Urothelium cell line (cell line): ENCODE data around the gene RALGPS1.

Source experiments
- DNase-seq: peaks from one replicate; pipeline ENCODE4 v3.0.0; 2011; ENCODE audit warnings: low spot score, mixed read lengths
- FAIRE-seq: peaks from 2 replicates; lab custom pipeline; 2011; peaks lifted over from hg19 to GRCh38; lab: Jason Lieb, UNC

Gene RALGPS1

GRCh38 chr9:127050152-127050551, 135.6 kb downstream of the RALGPS1 start:
- no peak for DNase-seq
- FAIRE-seq, result no peak

DNA sequence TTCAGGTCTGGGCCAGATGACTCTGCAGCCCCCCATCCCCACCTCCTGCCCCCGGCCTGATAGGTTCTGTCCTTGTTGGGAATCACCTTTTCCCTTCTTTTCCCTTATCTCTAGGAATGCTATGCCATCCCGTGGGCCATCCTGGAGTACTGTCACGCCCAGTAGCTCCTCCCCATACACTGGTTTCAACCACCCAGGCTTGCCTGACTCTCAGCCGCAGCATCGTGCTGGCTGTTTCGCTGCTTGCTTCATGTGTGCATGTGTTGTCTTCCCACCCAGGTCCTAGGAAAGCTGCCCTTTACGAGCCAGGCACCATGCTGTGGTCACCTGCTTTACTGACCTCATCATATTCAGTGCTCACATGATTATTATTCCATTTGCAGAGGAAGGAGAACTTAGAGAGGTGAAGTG, 136.0 kb downstream of the RALGPS1 start:
- FAIRE-seq (no peak), DNase-seq (no peak)

DNA sequence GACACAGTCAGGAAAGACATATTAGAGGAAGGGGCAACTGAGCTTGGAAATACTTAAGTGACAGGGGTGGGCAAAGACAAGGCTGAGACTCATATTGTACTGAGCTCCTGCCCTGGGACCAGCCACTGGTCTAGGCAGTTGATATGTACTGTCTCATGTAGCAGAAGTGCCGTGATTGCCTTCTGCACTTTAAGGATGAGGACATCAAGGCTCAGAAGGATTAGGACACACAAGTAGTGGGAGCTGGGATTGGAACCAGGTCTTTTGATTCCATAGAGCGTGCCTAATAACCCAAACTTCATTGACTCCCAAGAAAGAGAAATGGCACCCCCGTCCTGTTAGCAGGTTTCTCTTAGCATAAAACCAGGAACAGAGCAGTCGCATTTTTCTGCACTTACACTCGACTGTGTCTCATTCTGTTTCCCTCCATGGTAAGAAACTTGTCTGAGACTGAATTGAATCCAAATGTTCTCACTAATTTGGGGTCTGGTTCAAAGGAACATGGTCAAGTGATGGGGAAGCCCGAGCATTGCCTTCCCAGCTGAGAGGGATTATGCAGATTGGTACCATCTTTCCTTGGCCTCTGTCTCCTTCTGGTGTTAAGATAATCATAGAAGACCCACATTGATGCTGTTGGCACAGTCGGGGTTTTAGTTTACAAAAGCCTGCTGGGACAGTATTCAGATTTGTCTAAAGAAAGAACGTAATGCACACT, 137.5 kb downstream of the RALGPS1 start:
- no peak for DNase-seq
- no peak for FAIRE-seq

DNA sequence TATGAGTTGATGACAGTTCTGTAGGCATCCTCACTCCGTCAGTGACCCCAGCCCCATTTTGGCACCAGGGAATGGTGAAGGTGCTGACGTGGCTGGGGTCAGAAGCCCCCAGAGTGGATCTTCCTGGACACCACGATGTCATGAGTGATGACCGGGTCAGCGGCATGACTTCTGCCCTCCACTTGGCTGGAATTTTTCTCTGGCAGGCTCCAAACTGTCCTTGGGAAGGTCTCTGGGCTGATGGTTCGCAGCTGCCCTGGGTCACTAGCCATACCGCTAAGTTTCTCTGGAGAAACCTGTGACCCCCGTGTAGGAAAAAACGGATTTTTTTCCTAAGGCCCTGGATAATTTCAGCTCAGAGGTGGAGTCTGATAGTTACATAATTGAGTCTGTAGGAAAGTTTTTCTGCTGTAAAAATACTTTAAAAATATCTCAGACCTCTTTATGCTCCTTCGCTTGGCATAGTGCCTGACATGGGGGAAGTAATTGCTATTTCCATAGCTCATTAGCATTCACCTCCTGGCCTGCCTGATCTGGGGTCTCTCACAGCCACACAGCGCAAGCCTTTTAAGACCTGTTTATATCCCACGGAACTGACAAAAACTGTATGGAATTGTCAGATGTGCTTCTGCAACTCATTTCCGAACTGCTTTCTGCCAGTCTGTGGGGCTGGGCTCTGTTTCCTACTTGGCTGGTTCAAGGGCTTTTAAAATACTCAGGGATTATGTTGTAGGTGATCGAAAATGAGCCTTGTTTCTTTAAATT, 138.7 kb downstream of the RALGPS1 start:
- no peak for FAIRE-seq
- DNase-seq, result no peak

GRCh38 chr9:127053960-127054359, 139.4 kb downstream of the RALGPS1 start:
- FAIRE-seq, result no peak
- no peak for DNase-seq

DNA sequence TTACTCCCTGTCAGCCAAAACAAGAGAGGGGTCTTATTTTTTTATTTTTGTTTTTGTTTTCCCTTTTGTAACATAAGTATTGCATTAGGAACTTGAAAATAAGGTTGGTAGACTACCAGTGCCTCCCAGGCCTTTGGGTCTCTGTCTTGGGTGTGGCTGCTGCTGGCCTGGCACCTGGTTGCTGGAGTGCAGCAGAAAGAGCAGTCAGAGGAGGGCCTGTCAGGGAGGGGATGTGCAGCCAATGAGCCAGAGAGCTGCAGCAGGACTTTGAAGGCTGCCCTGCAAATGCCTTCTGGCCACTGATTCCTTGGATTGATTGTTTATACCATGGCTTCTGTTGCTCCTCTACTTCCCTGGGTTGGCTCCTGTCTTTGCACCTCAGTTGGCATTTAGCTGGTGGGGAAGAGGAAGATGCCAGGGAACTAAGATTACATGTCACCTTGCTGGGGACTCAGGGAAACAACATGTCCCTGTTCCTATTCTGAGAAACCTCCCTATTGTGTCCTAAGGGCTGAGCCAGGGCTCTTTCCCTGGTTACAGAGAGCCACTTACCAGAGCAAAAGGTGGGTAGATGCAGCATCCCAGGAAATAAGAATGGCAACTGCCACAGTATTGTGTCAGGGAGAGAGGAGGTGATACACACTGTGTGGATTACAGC, 141.3 kb downstream of the RALGPS1 start:
- FAIRE-seq, result no peak
- DNase-seq, result no peak

GRCh38 chr9:127056446-127056845, 141.9 kb downstream of the RALGPS1 start:
- DNase-seq (no peak), FAIRE-seq (no peak)

DNA sequence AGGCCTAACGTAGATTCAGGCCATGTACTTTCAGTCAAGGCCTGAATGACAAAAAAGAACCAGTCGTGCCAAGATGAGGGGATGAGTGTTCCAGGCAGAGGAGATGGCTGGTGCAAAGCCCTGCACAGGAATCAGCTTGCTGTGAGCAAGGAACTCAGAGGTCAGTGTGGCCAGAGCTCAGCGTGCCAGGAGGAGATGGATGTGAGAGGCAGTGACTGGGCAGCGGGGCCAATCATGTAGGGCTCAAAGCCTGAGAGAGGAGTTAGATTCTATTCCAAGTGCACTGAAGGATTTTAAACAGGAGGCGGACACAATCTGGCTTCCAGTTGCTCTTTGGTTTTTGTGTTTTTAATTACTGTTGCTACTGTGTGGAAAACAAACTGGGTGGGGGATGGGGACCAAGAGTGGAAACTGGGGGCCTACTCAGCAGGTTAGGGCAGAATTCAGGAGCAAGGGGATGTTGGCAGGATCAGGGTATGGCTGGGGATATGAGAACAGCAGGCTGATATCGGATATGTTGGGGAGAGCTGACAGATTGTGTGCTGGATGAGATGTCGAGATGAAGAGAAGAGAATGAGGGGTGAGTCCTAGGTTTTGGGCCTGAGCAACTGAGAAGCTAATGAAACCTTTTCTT, 143.5 kb downstream of the RALGPS1 start:
- FAIRE-seq (no peak), DNase-seq (no peak)

DNA sequence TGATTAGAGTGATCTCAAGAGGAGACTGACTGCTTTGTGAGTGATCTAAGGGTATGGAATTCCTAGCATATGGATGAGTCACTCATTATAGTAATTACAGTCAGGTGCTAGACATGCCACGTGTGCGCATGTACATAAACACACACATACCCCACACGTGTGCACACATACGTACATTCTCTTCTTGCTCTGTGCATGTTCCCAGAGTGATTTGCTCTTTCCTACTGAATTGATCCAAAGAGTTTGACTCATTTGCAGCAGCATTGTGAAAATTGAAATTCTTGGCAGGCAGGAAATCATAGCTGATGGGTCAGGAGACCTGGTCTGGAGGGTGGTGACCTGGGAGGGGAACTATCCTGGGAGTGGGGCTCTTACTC, 144.1 kb downstream of the RALGPS1 start:
- FAIRE-seq (no peak), DNase-seq (no peak)

DNA sequence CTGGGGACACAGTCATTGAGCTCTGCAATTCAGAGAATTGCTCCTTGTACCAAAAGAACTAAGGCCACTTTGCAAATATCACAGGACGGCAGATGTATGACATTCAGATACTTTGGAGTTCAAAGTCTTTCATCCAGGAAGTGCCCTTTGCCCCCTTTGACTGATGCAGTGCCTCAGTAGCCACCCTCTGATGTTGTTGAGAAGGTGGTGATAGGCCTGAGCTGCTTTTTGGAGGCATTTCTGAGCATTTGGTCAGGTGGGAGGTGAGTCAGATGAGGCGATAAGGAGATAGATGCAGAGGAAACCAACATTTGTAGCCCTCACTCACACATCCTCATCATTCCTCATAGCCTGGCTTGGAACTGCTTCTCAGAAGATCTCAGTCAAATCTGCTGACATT, 144.4 kb downstream of the RALGPS1 start:
- FAIRE-seq (no peak), DNase-seq (no peak)

GRCh38 chr9:127059765-127060361, 145.3 kb downstream of the RALGPS1 start:
- no peak for FAIRE-seq
- DNase-seq, result no peak

- FAIRE-seq (no peak), DNase-seq (no peak)
Measured at GRCh38 chr9:127061411-127061810, 146.8 kb downstream of the RALGPS1 start.

DNA sequence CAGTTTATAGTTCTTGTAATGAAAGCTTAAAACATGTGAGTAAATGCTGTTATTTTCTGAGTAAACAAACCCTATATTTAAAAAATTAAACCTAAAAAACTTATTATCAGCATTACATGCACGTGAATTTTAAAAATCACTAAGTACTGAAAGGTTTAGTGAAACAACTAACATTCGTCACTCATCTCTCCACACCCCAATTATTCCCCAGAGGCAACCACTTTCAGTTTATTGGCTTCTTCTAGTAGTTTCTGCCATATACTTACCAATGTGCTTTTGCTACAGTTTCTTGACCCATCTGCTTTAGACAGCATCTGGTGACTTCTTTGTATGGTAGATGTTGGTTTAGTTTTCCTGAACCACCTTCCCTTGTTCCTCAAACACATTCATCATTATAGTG, 149.8 kb downstream of the RALGPS1 start:
- no peak for DNase-seq
- no peak for FAIRE-seq

DNA sequence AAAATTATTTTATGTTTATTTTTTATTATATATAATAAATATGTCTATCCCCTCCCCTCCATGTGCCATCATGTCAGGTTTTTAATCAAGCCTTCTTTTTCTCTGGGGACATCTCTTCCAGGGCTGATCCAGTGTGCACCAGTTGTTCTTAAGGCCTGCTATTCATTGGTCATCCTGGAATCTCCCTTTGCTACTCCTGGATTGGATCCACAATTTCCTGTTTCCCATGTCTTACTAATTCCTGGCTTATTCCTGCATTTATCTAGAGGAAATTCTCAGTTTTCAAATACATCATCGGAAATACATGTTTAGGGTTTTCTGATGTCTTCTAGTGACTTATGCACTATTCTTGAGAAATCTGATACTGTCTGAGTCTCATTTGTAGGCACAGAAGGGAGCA, 151.0 kb downstream of the RALGPS1 start:
- DNase-seq, result no peak

DNA sequence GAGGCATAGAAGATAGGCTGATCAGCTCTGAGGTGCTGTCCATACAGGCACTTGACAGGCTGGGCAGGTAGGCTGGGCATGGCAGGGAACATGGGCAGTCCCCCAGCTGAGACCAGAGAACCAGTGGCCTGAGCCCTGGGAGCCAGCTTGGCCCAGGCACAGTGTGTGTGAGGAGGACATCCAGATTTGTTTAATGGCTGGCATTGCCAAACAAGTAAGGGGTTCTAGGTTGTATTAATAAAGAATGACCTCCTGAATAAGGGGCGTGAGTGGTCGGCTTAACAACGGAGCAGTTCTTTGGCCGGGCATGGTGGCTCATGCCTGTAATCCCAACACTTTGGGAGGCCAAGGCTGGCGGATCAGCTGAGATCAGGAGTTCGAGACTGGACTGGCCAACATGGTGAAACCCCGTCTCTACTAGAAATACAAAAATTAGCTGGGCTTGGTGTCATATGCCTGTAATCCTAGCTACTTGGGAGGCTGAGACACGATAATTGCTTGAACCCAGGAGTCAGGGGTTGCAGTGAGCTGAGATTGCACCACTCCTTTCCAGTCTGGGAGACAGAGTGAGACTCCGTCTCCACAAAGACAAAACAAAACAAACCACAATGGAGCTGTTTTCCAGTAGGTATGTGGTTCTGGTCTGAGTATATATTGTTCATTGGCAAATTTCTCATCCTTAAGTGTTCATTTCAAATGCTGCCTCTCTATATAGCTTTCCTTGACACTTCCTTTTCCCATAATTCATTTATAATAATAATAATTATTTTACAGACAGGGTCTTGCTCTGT, 151.7 kb downstream of the RALGPS1 start:
- no peak for FAIRE-seq
- no peak for DNase-seq

More for the DNA sequence above, 151.0 kb downstream of the RALGPS1 start:
- FAIRE-seq, result no peak

DNA sequence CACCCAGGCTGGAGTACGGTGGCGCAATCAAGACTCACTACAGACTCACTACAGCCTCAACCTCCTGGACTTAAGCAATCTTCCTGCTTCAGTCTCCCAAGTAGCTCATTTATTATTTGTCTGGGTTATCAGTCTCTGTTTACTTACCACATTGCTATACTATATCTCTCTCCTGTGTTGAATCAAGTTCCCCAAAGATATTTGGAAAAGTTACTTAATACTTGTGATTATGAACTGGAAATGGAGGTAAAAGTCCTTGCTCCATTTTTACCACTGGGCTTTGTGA, 152.2 kb downstream of the RALGPS1 start:
- DNase-seq (no peak), FAIRE-seq (no peak)

- no peak for DNase-seq
- FAIRE-seq, result no peak
Measured at GRCh38 chr9:127067603-127068220, 153.1 kb downstream of the RALGPS1 start.

DNA sequence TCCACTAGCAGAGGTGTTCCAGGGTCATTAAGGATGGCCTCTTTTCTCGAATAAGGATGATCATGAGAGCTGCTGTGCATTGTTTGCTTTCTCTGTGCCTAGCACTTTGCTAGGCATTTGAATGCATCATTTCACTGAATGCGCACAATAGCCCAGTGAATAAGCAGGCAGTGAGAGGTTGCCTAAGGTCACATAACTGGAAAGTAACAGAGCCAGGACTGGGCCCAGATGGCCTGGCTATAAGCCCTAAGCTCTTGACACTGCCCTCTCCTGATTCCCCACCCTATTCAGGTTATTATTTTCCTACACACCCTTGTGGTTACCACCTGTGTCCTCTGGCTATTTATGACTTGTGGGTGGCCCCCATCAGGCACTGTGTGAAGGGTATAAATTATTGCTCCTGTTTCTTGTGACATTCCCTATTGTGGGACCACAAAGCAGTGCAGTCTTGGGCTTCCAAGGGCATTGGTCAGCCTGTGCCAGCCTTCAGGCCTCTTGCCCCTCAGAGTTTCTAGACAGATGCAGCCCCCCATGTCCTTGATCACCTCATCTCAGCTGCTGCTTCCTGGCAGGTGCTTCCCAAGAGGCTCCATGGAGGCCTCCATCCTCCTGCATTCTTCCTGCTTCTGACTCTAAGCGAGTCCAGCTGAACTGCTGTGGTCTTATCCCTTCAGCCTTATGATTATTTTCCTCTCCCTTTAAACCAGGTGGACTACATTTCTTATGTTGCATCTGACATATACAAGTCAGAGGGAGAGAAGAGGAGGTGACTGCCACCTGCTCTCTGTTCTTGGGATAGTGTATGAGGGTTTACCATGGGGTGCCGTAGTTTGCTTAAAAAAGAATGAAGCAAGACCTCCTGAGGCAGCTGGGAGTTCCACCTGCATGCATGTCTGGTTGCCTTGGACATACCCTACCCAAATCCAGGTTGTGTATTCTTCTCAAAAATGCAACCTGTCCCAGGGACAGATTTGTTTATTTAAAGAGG, 160.3 kb downstream of the RALGPS1 start:
- no peak for FAIRE-seq
- no peak for DNase-seq
